ENCODE results near the gene ADAMTS1. TPM values are rescaled to one million over a fixed set of nuclear protein-coding genes. Genes with fewer than 3 reads are reported as not detected.

Gene ADAMTS1
- total and polyA plus RNA-seq, 2 of the 4 experiments (the other 2 are of a cell fraction): 116 to 317 TPM

- H2AK9ac ChIP-seq (replicated peaks; ENCODE audit: low read depth, low read length, poor library complexity): no peak overlapping the region
- H4K8ac ChIP-seq (ENCODE audit: low read depth in 2 of 2, low read length in 2 of 2): peak overlapping the region; percentile 90 to 97
- peaks cover 15% of the 10 kb centered on the region for H3K4me1 ChIP-seq (ENCODE audit: control insufficient read depth, insufficient read depth, low read length)
- H3K14ac ChIP-seq (replicated peaks; ENCODE audit: low read depth, low read length): peak overlapping the region; percentile 96; the same call in 1 of the 2 replicates
- peak overlapping the region; percentile 51; the same call in 1 of the 2 replicates for H3K56ac ChIP-seq (ENCODE audit: extremely low read depth, insufficient read depth, low read length)
- no TSS peak for BruUV-seq (replicated peaks)
- peak overlapping the region; percentile 84 for H2BK5ac ChIP-seq (ENCODE audit: low read depth, low read length, poor library complexity, severe bottlenecking)
- H3K27ac ChIP-seq (ENCODE audit: insufficient read depth, low read length): peak overlapping the region; percentile 99
- ChIA-PET POLR2A (ENCODE audit: unreplicated experiment) (interaction anchor here (0.6 to 0.7 kb wide), 3 partner anchors 13 to 1264 kb away, joined by 3 to 9 read pairs (median 5); no protein-coding TSS in a partner anchor), CTCF (interaction anchor here (0.7 kb wide), 1 partner anchor 14 kb away, joined by 3 read pairs; no protein-coding TSS in a partner anchor)
- peak; percentile 94 for DNase-seq
- peak overlapping the region; percentile 80 for H4K5ac ChIP-seq (ENCODE audit: low read depth, low read length)
- no peak overlapping the region for H3K4me3 ChIP-seq (ENCODE audit: insufficient read depth, low read depth, low read length)
- peak overlapping the region; percentile 96; the same call in 1 of the 2 replicates for H2BK20ac ChIP-seq (ENCODE audit: low read depth, low read length)
- H2AK5ac ChIP-seq (ENCODE audit: low read depth, low read length): no peak overlapping the region
- peak overlapping the region; percentile 93; the same call in 1 of the 2 replicates for H3K4ac ChIP-seq (ENCODE audit: low read depth, low read length)
- in situ Hi-C loops (cut with MboI; ENCODE audit: low sequenced_read_pairs): no loop called here
- intact Hi-C loops (cut with micrococcal nuclease): no loop called here
- peak; percentile 85 for TF ChIP-seq CEBPB (IDR thresholded peaks at IDR 0.05; ENCODE audit: low read depth, low read length)
- no peak for TF ChIP-seq SMC3 (IDR thresholded peaks at IDR 0.05; ENCODE audit: low read depth, low read length)
- no peak for TF ChIP-seq MXI1 (IDR thresholded peaks at IDR 0.05; ENCODE audit: borderline replicate concordance, low read depth, low read length)
- H3K18ac ChIP-seq (ENCODE audit: low read depth, low read length): peak overlapping the region; percentile 89
- no peaks in the 10 kb centered on the region for H3K79me1 ChIP-seq (ENCODE audit: low read depth in 1 of 2, low read length in 2 of 2)
- peak overlapping the region; percentile 77 for H3K9ac ChIP-seq (ENCODE audit: low read depth, low read length)
- no peak overlapping the region for H2AFZ ChIP-seq (replicated peaks; ENCODE audit: low read length, poor library complexity)
- no peaks in the 10 kb centered on the region for H3K27me3 ChIP-seq (ENCODE audit: control insufficient read depth, insufficient read depth, low read length)
- peak overlapping the region; percentile 51 for H3K4me2 ChIP-seq (ENCODE audit: low read depth, low read length)
- H4K91ac ChIP-seq (ENCODE audit: insufficient read depth, low read depth, low read length): peak overlapping the region; percentile 90; the same call in 1 of the 2 replicates
- H3K23ac ChIP-seq (ENCODE audit: low read depth, low read length): no peak overlapping the region; the same call in 1 of the 2 replicates
- ATAC-seq (ENCODE audit: low read depth): peak; percentile 79
- no peaks in the 10 kb centered on the region for H4K20me1 ChIP-seq (ENCODE audit: insufficient read depth, low read length)
- peak overlapping the region; percentile 96 for H2BK120ac ChIP-seq (ENCODE audit: low read depth, low read length)
- no peaks in the 10 kb centered on the region for H3K36me3 ChIP-seq (ENCODE audit: control insufficient read depth, insufficient read depth, low read length)
- peaks cover 5% of the 10 kb centered on the region for H3K9me3 ChIP-seq (ENCODE audit: control insufficient read depth, insufficient read depth, low read length)
- dilution Hi-C loops (cut with HindIII; ENCODE audit: low sequenced_read_pairs, unreplicated experiment): no loop called here
- H2BK15ac ChIP-seq (ENCODE audit: low read depth, low read length): peak overlapping the region; percentile 96
- no CpG with 5 or more reads among the region's 1 CpG for WGBS, 2 experiments (ENCODE audit: extremely low coverage in 2 of 2, insufficient read length in 1 of 2)
- no peaks in the 10 kb centered on the region for H3K9me1 ChIP-seq (ENCODE audit: insufficient read depth, low read length)
Measured at GRCh38 chr21:26801498-26801897, 43.7 kb downstream of the ADAMTS1 start.
